HG02970 (cell line): ENCODE data around the gene LYST.
"Not testable (repeated sequence)": the region's sequence is repeated elsewhere in the genome, so short reads cannot be mapped to it uniquely, and the experiment has no call there.

ENCODE experiments used
- ATAC-seq: cut with Tn5 transposase; IDR thresholded peaks from one replicate; pipeline ENCODE4 v1.9.1; 2021; ENCODE audit warnings: mild to moderate bottlenecking, moderate library complexity, moderate number of reproducible peaks; ENCODE audit not compliant: unreplicated experiment, low FRiP score

The LYST gene

GRCh38 chr1:235775246-235775860 is 91.4 kb downstream of the LYST start:
- no peak for ATAC-seq

GRCh38 chr1:235767795-235768194 is 98.9 kb downstream of the LYST start:
- ATAC-seq, result peak; percentile 61

GRCh38 chr1:235766794-235767285 is 99.9 kb downstream of the LYST start:
- ATAC-seq, result no peak

- ATAC-seq, result no peak
Measured at GRCh38 chr1:235763962-235764361, 102.7 kb downstream of the LYST start.

- ATAC-seq, result no peak
Measured at GRCh38 chr1:235759336-235759735, 107.4 kb downstream of the LYST start.

- ATAC-seq, result no peak
Measured at GRCh38 chr1:235758931-235759330, 107.8 kb downstream of the LYST start.

GRCh38 chr1:235757587-235758096 is 109.1 kb downstream of the LYST start:
- ATAC-seq, result no peak

GRCh38 chr1:235754186-235754585 is 112.5 kb downstream of the LYST start:
- not testable (repeated sequence) for ATAC-seq

- no peak for ATAC-seq
Measured at GRCh38 chr1:235749755-235750300, 116.9 kb downstream of the LYST start.

- ATAC-seq, result no peak
Measured at GRCh38 chr1:235748747-235749146, 118.0 kb downstream of the LYST start.

GRCh38 chr1:235746245-235746644 is 120.5 kb downstream of the LYST start:
- ATAC-seq, result no peak

GRCh38 chr1:235745503-235746136 is 121.1 kb downstream of the LYST start:
- ATAC-seq, result no peak

- no peak for ATAC-seq
Measured at GRCh38 chr1:235742914-235743599, 123.6 kb downstream of the LYST start.

GRCh38 chr1:235741294-235741693 is 125.4 kb downstream of the LYST start:
- ATAC-seq, result no peak

GRCh38 chr1:235739631-235740030 is 127.1 kb downstream of the LYST start:
- no peak for ATAC-seq

- no peak for ATAC-seq
Measured at GRCh38 chr1:235739124-235739523, 127.6 kb downstream of the LYST start.

GRCh38 chr1:235737751-235738150 is 129.0 kb downstream of the LYST start:
- no peak for ATAC-seq

- ATAC-seq, result no peak
Measured at GRCh38 chr1:235736263-235736662, 130.4 kb downstream of the LYST start.

- ATAC-seq, result no peak
Measured at GRCh38 chr1:235735621-235736020, 131.1 kb downstream of the LYST start.

- ATAC-seq, result no peak
Measured at GRCh38 chr1:235734335-235734734, 132.4 kb downstream of the LYST start.

GRCh38 chr1:235730007-235730406 is 136.7 kb downstream of the LYST start:
- ATAC-seq, result no peak
